Measurements from ENCODE around the gene AZU1. TPM values are rescaled to one million over a fixed set of nuclear protein-coding genes. Genes with fewer than 3 reads are reported as not detected.

Gene AZU1
- total RNA-seq, 1 donor from 2014 or later = not detected

DNA sequence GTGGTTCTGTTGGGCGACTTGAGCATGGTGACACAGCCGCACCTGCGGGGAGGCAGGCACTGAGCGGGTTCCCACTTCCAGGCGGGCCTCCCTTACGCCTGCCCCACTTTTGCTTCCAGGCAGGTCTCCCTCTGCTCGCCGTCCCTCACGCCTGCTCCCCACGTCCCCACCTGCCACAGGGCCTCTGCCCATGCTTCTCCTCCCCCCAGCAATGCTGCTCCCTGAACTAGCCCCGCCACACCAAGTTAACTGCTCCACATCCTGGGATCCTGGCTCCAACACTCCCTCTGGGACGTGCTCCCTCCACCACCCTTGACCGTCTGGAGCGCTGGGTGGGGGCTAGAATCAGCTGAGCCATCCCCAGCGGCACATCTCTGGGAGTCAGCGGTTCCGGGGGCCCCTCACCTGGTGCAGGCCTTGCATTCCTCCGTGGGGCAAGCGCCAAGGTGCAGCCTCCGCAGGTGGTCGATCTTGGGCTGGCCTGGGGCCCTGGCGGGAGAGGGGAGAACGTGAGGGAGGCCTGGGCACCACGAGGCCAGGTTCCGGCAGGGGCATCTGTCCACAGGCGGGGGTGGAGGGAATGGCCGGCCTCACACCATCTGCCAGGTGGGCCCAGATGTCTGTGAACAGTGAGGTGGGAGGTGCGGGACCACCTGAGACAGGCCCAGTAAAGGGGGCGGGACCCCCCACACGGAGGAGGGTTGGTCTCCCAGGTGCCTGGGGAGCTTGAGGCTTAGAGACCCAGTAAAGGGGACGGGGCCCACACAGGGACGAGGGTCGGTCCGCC is 41.0 kb downstream of the AZU1 start:
- no peak for DNase-seq (ENCODE audit: low read depth)

DNA sequence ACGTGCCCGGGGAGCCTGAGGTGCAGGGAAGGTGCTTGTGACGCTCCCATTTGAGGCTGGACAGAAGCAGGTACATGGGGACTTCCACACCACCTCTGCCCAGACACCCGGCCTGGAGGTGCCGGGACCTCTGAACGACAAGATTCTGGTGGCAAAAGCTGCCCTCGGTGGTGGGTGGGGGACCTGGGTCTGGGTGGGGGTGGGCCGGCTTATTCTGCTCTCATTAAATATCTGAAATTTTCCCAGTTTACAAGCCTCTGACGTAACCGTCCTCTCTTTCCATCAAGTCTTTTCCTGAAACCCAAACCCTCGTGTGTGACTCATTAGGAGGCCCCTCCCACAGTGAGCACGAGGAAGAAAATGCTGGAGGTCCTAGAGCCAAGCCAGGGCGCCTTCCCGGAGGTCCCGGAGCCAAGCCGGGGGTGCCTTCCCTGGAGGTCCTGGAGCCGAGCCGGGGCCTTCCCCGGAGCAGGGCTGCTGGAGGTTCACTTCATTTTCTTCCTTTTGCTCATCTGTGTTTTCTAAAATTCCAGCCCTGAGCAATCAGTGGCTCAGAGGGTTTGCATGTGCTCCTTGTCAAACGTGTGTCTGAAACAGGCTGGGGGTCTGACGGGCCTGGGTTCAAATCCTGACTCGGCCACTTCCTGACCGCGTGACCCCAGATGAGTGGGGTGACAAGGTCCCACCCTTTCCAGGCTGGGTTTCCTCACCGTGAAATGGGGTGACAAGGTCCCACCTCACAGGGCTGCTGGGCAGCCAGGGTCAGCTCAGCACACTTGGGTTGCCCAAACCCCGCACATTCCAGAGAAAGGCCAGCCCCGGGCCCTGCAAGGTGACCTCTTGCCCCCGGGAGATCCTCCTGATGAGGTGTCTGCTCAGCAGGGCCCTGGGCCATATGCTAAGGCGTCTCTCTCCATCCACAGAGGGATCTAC is 41.9 kb downstream of the AZU1 start:
- no peak for DNase-seq (ENCODE audit: low read depth)
- TF ChIP-seq, protein P1, sequence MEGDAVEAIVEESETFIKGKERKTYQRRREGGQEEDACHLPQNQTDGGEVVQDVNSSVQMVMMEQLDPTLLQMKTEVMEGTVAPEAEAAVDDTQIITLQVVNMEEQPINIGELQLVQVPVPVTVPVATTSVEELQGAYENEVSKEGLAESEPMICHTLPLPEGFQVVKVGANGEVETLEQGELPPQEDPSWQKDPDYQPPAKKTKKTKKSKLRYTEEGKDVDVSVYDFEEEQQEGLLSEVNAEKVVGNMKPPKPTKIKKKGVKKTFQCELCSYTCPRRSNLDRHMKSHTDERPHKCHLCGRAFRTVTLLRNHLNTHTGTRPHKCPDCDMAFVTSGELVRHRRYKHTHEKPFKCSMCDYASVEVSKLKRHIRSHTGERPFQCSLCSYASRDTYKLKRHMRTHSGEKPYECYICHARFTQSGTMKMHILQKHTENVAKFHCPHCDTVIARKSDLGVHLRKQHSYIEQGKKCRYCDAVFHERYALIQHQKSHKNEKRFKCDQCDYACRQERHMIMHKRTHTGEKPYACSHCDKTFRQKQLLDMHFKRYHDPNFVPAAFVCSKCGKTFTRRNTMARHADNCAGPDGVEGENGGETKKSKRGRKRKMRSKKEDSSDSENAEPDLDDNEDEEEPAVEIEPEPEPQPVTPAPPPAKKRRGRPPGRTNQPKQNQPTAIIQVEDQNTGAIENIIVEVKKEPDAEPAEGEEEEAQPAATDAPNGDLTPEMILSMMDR (conservative IDR thresholded peaks at IDR 0.05; ENCODE audit: low read depth, low read length) = no peak

More for the DNA sequence above, 41.0 kb downstream of the AZU1 start:
- TF ChIP-seq, protein P1 (conservative IDR thresholded peaks at IDR 0.05; ENCODE audit: low read depth, low read length) = no peak
- H3K4me3 ChIP-seq (ENCODE audit: low read depth, low read length) = no peak overlapping the region

DNA sequence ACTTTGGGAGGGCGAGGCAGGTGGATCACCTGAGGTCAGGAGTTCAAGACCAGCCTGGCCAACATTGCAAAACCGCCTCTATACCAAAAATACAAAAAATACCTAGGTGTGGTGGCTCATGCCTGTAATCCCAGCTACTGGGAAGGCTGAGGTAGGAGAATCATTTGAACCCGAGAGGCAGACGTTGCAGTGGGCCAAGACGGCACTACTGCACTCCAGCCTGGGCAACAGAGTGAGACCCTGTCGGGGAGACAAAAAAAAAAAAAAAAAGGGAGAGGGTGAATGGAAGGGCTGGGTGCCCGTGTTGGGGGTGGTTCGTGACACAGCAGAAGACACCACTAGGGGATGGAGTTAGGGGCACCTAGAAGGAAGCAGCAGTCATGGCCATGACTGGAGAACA is 42.7 kb downstream of the AZU1 start:
- H3K4me3 ChIP-seq (ENCODE audit: low read depth, low read length) = no peak overlapping the region
- DNase-seq (ENCODE audit: low read depth) = no peak
- TF ChIP-seq, protein P1 (conservative IDR thresholded peaks at IDR 0.05; ENCODE audit: low read depth, low read length) = no peak

More for the DNA sequence above, 41.9 kb downstream of the AZU1 start:
- no peak overlapping the region for H3K4me3 ChIP-seq (ENCODE audit: low read depth, low read length)

DNA sequence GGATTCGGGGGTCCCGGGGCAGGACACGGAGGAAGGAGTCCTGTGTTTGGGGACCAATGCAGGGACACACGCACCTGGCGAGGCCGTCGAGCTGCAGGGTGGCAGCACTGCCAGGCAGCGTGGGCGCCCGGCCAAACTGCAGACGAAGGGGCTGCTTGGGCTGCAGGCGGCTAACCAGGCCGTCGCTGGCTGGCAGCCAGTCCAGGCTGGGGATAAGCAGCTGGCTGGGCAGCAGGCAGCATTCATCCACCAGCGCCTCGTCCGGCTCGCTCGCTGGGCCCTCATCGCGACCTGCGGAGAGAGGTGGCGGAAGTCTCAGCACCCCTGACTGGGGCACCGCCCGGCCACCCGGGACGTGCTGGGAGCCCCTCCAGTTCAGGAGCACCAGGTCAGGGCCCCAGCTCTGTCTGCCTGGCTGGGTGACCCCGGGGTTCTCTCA is 43.3 kb downstream of the AZU1 start:
- H3K4me3 ChIP-seq (ENCODE audit: low read depth, low read length) = no peak overlapping the region
- TF ChIP-seq, protein P1 (conservative IDR thresholded peaks at IDR 0.05; ENCODE audit: low read depth, low read length) = no peak
- no peak for DNase-seq (ENCODE audit: low read depth)

DNA sequence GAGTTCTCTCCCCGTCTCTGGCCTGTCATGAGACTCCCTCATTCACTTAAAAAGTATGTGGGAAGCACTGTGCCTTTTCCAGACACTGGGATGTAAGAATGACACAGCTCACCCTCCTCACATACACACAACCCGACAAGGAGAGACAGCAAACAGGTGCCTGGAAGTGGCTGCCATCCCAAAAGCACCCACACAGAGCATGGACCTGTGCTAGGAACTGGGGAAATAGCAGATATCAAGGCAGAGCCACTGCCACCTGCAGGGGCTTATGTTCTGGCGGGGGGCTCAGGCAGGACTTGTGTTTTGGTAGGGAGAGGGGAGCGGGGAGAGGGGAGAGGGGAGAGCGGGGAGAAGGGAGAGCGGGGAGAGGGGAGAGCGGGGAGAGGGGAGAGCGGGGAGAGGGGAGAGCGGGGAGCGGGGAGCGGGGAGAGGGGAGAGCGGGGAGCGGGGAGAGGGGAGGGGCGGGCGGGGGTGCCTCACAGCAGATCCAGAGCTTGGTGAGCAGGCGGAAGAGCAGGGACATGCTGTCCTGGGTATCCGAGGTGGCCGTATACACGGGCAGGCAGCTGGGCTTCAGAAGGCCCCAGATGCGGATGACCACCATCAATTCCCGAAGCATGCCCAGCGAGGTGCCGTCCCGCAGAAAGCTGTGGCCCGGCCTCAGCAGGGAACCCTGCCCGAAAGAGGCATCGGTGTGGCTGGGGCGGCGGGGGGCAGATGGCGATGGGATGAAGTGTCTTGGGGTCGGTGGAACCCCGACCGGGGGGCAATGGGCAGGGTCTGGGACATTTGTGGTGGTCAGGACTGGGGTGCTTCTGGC is 44.0 kb downstream of the AZU1 start:
- H3K4me3 ChIP-seq (ENCODE audit: low read depth, low read length) = no peak overlapping the region
- DNase-seq (ENCODE audit: low read depth) = no peak
- TF ChIP-seq, protein P1 (conservative IDR thresholded peaks at IDR 0.05; ENCODE audit: low read depth, low read length) = no peak

DNA sequence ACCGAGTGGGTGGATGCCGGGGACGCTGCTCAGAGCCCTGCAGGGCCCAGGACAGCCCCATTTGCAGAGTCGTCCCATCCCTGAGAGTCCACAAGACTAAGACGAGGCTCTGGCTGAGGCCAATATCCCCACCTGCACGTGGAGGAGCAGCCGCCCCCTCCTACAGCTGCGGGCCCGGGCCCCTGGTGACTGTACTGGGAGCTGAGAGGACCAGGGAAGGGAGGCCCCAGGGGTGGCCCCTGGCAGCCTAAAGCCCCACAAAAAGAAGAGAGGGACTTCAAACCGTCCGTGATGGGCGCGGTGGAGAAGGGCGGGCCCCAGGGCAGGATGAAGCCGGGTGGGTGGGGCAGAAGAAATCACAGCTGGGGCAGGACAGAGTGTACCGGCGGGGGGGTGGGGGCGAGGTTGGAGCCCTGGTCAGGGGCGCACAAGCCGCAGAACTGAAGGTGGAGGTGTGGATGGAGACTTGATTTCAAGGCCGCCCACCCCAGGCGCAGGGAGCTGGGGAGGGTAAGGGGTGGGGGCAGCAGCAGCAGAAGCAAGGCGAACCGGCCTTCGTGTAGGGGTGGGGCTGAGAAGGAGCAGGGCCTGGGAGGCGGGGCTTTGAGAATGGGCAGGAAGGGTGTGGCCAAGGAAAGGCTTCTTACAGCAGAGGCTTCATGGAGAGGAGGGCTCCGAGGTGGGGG is 44.8 kb downstream of the AZU1 start:
- no peak overlapping the region for H3K4me3 ChIP-seq (ENCODE audit: low read depth, low read length)
- TF ChIP-seq, protein P1 (conservative IDR thresholded peaks at IDR 0.05; ENCODE audit: low read depth, low read length) = no peak
- no peak for DNase-seq (ENCODE audit: low read depth)

Data from epithelial cell of proximal tubule (primary cell).